K562 (cell line): ENCODE results near the gene PCDHGB2. TPM values are rescaled to one million over a fixed set of nuclear protein-coding genes. Genes with fewer than 3 reads are reported as not detected.

Source experiments
- ATAC-seq: fragments of 200-7000 bp; cut with Tn5 transposase; 3 replicates; pipeline ENCODE4 v1.9.1; 2020; ENCODE audit warnings: moderate library complexity
- BruUV-seq: library from RNA; stranded (reverse); fragments of 400-500 nt; replicated peaks from 2 replicates; lab custom pipeline; 2021; lab: Mats Ljungman, UMichigan
- CTCF ChIA-PET: fragments of 300-600 bp; formaldehyde crosslinking; extraction: SDS; loops from one replicate; lab custom pipeline; 2021; ENCODE audit warnings: low intra/inter-chr PET ratio; lab: Yijun Ruan, JAX
- POLR2A ChIA-PET: fragments of 300-600, 350-650 bp; sonication (Branson Sonifier 250); formaldehyde crosslinking; extraction: SDS; loops from one replicate; lab custom pipeline; 2021; ENCODE audit warnings: antibody characterized with exemption, inconsistent platforms; lab: Yijun Ruan, JAX
- DNase-seq, 4 experiments: peaks; one replicate each; pipeline versions ENCODE4 v3.0.0 to v3.0.0-alpha.2; 2011 to 2018; ENCODE audit warnings: low spot score in 3 of 4, mixed read lengths in 3 of 4; ENCODE audit errors: extremely low read depth in 1 of 4
- FAIRE-seq: peaks from 2 replicates; lab custom pipeline; 2011; peaks lifted over from hg19 to GRCh38; lab: Jason Lieb, UNC
- H2AFZ ChIP-seq: 2 replicates; pipeline ENCODE4 v1.6.0; 2011; ENCODE audit warnings: low read depth, low read length, control low read depth, inconsistent platforms
- H3K27ac ChIP-seq: fragments of 200-600 bp; 3 replicates; pipeline ENCODE4 v1.8.0; 2011; ENCODE audit warnings: low read depth, mild to moderate bottlenecking, control low read depth, inconsistent platforms, low read length, moderate library complexity, mixed read lengths; ENCODE audit errors: extremely low read depth
- H3K27me3 ChIP-seq, 2 experiments: fragments of 300-600 bp in 1 of 2; 2 replicates in 1 of 2; 3 replicates in 1 of 2; pipeline versions ENCODE4 v1.6.0 to v1.8.0; 2011; ENCODE audit warnings: inconsistent platforms in 2 of 2, low read length in 2 of 2, mild to moderate bottlenecking in 1 of 2, mixed read lengths in 1 of 2, moderate library complexity in 1 of 2; ENCODE audit not compliant: control insufficient read depth in 2 of 2, insufficient read depth in 2 of 2
- H3K36me3 ChIP-seq: fragments of 300-600 bp; 3 replicates; pipeline ENCODE4 v1.8.0; 2011; ENCODE audit warnings: mild to moderate bottlenecking, low read length, inconsistent platforms; ENCODE audit not compliant: control insufficient read depth, insufficient read depth
- H3K4me1 ChIP-seq, 2 experiments: fragments of 200-600 bp in 1 of 2; replicated peaks in 1 of 2; 2 replicates in 1 of 2; 3 replicates in 1 of 2; pipeline versions ENCODE4 v1.5.1 to v1.8.0; 2011; ENCODE audit warnings: inconsistent platforms in 2 of 2, low read length in 2 of 2, mild to moderate bottlenecking in 1 of 2, mixed read lengths in 1 of 2, moderate library complexity in 1 of 2; ENCODE audit not compliant: control insufficient read depth in 2 of 2, insufficient read depth in 2 of 2
- H3K4me2 ChIP-seq: 2 replicates; pipeline ENCODE4 v1.6.1; 2011; ENCODE audit warnings: low read length, control low read depth, inconsistent platforms, mixed read lengths; ENCODE audit not compliant: insufficient read depth
- H3K4me3 ChIP-seq: fragments of 200-600 bp; sonication (generic), shearing (Covaris generic); 2 replicates; pipeline ENCODE4 v1.5.1; 2016; ENCODE audit warnings: control low read depth, inconsistent platforms
- H3K79me2 ChIP-seq: fragments of 200-600 bp; 3 replicates; pipeline ENCODE4 v1.8.0; 2011; ENCODE audit warnings: low read length, inconsistent platforms; ENCODE audit not compliant: control insufficient read depth, insufficient read depth
- H3K9ac ChIP-seq, 2 experiments: 2 replicates each; pipeline versions ENCODE4 v1.6.0 to v1.6.1; 2011; ENCODE audit warnings: low read depth in 2 of 2, low read length in 2 of 2, control low read depth in 1 of 2, inconsistent platforms in 1 of 2, mild to moderate bottlenecking in 1 of 2, mixed read lengths in 1 of 2; ENCODE audit not compliant: insufficient read depth in 1 of 2
- H3K9me1 ChIP-seq: one replicate; pipeline ENCODE4 v1.6.0; 2011; ENCODE audit warnings: inconsistent platforms, mild to moderate bottlenecking, low read length, moderate library complexity; ENCODE audit not compliant: control insufficient read depth, insufficient read depth
- H3K9me3 ChIP-seq: replicated peaks from 2 replicates; pipeline ENCODE4 v1.5.1; 2011; ENCODE audit warnings: low read depth, low read length, inconsistent platforms; ENCODE audit not compliant: control insufficient read depth, insufficient read depth
- H4K20me1 ChIP-seq: replicated peaks from 2 replicates; pipeline ENCODE4 v1.6.1; 2011; ENCODE audit warnings: low read length, inconsistent platforms, mixed read lengths; ENCODE audit not compliant: control insufficient read depth, insufficient read depth
- BHLHE40 ChIP-seq: IDR thresholded peaks from 2 replicates; pipeline ENCODE4 v1.6.1; 2011; ENCODE audit warnings: low read length, improper control_type of control experiment
- CCNT2 ChIP-seq: IDR thresholded peaks from 2 replicates; pipeline ENCODE4 v1.6.1; 2011; ENCODE audit warnings: borderline replicate concordance, low read depth, mild to moderate bottlenecking, moderate library complexity, mixed read lengths, low read length; ENCODE audit not compliant: insufficient read length; ENCODE audit errors: extremely low read depth
- CREBBP ChIP-seq: IDR thresholded peaks from one replicate; pipeline ENCODE4 v1.6.1; 2012; ENCODE audit warnings: low read depth, mild to moderate bottlenecking, control low read depth, inconsistent platforms, low read length
- CTBP1 ChIP-seq: fragments of 450-650 bp; IDR thresholded peaks from 2 replicates; pipeline ENCODE4 v1.6.1; 2016; ENCODE audit warnings: borderline replicate concordance
- ELF1 ChIP-seq: fragments of 200-800 bp; sonication (Bioruptor generic); IDR thresholded peaks from 2 replicates; pipeline ENCODE4 v1.6.1; 2016; ENCODE audit warnings: missing genetic modification characterization, missing compliant biosample characterization
- ETV1 ChIP-seq: fragments of 450-650 bp; conservative IDR thresholded peaks from 2 replicates; pipeline ENCODE4 v1.6.1; 2016; ENCODE audit warnings: missing genetic modification characterization, control low read depth, low read depth, missing compliant biosample characterization
- ETV5 ChIP-seq: sonication (generic); formaldehyde crosslinking; IDR thresholded peaks from 2 replicates; pipeline ENCODE4 v1.4.0; 2020; ENCODE audit warnings: low read depth, mild to moderate bottlenecking, missing genetic modification reagents
- FIP1L1 ChIP-seq: fragments of 200-400 bp; formaldehyde crosslinking; IDR thresholded peaks from 2 replicates; pipeline ENCODE4 v1.6.1; 2018; ENCODE audit warnings: mild to moderate bottlenecking, low read depth, low read length; ENCODE audit not compliant: poor library complexity, severe bottlenecking
- FOXM1 ChIP-seq, 2 experiments: fragments of 450-650 bp in 1 of 2; sonication (generic) in 1 of 2; formaldehyde crosslinking in 1 of 2; IDR thresholded peaks; 2 replicates each; pipeline versions ENCODE4 v1.6.1 to v1.9.0; 2017 to 2022; ENCODE audit warnings: low read depth in 2 of 2, mild to moderate bottlenecking in 2 of 2, missing genetic modification reagents in 1 of 2, moderate library complexity in 1 of 2
- GABPB2 ChIP-seq: fragments of 250-450 bp; sonication (Bioruptor Pico); conservative IDR thresholded peaks from 2 replicates; pipeline ENCODE4 v1.5.1; 2021; ENCODE audit warnings: mild to moderate bottlenecking
- MAZ ChIP-seq, 2 experiments: fragments of 450-650 bp in 1 of 2; sonication (generic) in 1 of 2; formaldehyde crosslinking; IDR thresholded peaks in 1 of 2; conservative IDR thresholded peaks in 1 of 2; 2 replicates each; pipeline versions ENCODE4 v1.4.0 to v1.5.0; 2020; ENCODE audit warnings: mild to moderate bottlenecking in 1 of 2, missing genetic modification reagents in 1 of 2
- NFXL1 ChIP-seq: fragments of 450-650 bp; formaldehyde crosslinking; IDR thresholded peaks from 2 replicates; pipeline ENCODE4 v1.4.0; 2021; ENCODE audit warnings: mild to moderate bottlenecking
- PPARD ChIP-seq: fragments of 250-450 bp; sonication (Bioruptor Pico); IDR thresholded peaks from 2 replicates; pipeline ENCODE4 v1.8.0; 2022; ENCODE audit warnings: inconsistent platforms, mild to moderate bottlenecking, moderate library complexity
- RB1 ChIP-seq: fragments of 450-650 bp; IDR thresholded peaks from 2 replicates; pipeline ENCODE4 v1.6.1; 2017; ENCODE audit warnings: low read depth, mild to moderate bottlenecking
- SMC3 ChIP-seq: conservative IDR thresholded peaks from 2 replicates; pipeline ENCODE4 v1.6.1; 2011; ENCODE audit warnings: low read depth, low read length, improper control_type of control experiment; ENCODE audit not compliant: insufficient read depth
- STAT5B ChIP-seq: fragments of 250-450 bp; sonication (Bioruptor Pico); IDR thresholded peaks from 2 replicates; pipeline ENCODE4 v1.8.0; 2021; ENCODE audit warnings: mild to moderate bottlenecking, inconsistent platforms
- TAF7 ChIP-seq: fragments of 450-650 bp; IDR thresholded peaks from 2 replicates; pipeline ENCODE4 v1.6.1; 2016; ENCODE audit warnings: missing genetic modification characterization, missing compliant biosample characterization
- TRIM24 ChIP-seq, 2 experiments: fragments of 450-650 bp; IDR thresholded peaks; 2 replicates each; pipeline ENCODE4 v1.6.1; 2016
- ZNF217 ChIP-seq: sonication (generic); formaldehyde crosslinking; IDR thresholded peaks from 2 replicates; pipeline ENCODE4 v1.8.0; 2022; ENCODE audit warnings: mild to moderate bottlenecking, missing genetic modification reagents
- ZNF239 ChIP-seq: fragments of 250-450 bp; sonication (Bioruptor Pico); IDR thresholded peaks from 2 replicates; pipeline ENCODE4 v1.4.0; 2020; ENCODE audit warnings: mild to moderate bottlenecking
- ZNF445 ChIP-seq: fragments of 250-450 bp; sonication (Bioruptor Pico); IDR thresholded peaks from 2 replicates; pipeline ENCODE4 v1.4.0; 2020; ENCODE audit warnings: low read depth, mild to moderate bottlenecking, moderate library complexity
- WGBS: fragments of 100-300 bp; shearing (Covaris generic); methylation state at CpG from one replicate; pipeline ENCODE4 v1.1.6; 2016; ENCODE audit warnings: low coverage, mixed read lengths; ENCODE audit not compliant: insufficient coverage; ENCODE audit errors: missing lambda C conversion rate; 5-methylcytosine and 5-hydroxymethylcytosine counted together
- in situ Hi-C: fragments of 300-500 bp; cut with MboI; formaldehyde crosslinking; loops from 4 replicates; pipeline ENCODE4 v1.15.0; 2018; ENCODE audit warnings: inconsistent platforms, mixed read lengths
- intact Hi-C: fragments of 100-400 bp; cut with micrococcal nuclease; formaldehyde crosslinking; loops from 2 replicates; pipeline ENCODE4 v1.14.2; 2022
- polyA plus RNA-seq, 8 experiments: library from polyadenylated mRNA; depleted of rRNA in 4 of 8; stranded (reverse) in 5 of 8; unstranded in 3 of 8; fragments of >200 nt; fragmentation: Nextera tagmentation in 2 of 8; fragmentation: Illumina TruSeq in 1 of 8; extraction: Ambion mirVana in 2 of 8; extraction: Trizol in 1 of 8; gene quantifications; 2 replicates each; pipeline versions ENCODE4 v1.2.1 to v1.2.3, GENCODE V29; 2011 to 2014; ENCODE audit warnings: inconsistent platforms in 1 of 8, missing spikeins in 1 of 8
- total RNA-seq, 7 experiments: library from RNA; depleted of rRNA in 6 of 7; stranded (reverse); fragments of >200 nt in 6 of 7; fragmentation: Illumina TruSeq in 2 of 7; extraction: Trizol in 2 of 7; gene quantifications; 2 replicates each; pipeline versions ENCODE4 v1.2.1 to v1.2.3, GENCODE V29; 2011 to 2021; ENCODE audit warnings: low replicate concordance in 1 of 7
- TF ChIP-seq, protein P1 (sequence below): fragments of 450-650 bp; formaldehyde crosslinking; IDR thresholded peaks from 2 replicates; pipeline ENCODE4 v1.4.0; 2020; ENCODE audit warnings: mild to moderate bottlenecking, moderate library complexity

PCDHGB2 gene
- total and polyA plus RNA-seq, 9 of the 15 experiments (the other 6 are each of a cell fraction or from before 2014, with no cell fraction given), result 0.06 to 0.54 (median 0.29) TPM; not detected in 1

DNA sequence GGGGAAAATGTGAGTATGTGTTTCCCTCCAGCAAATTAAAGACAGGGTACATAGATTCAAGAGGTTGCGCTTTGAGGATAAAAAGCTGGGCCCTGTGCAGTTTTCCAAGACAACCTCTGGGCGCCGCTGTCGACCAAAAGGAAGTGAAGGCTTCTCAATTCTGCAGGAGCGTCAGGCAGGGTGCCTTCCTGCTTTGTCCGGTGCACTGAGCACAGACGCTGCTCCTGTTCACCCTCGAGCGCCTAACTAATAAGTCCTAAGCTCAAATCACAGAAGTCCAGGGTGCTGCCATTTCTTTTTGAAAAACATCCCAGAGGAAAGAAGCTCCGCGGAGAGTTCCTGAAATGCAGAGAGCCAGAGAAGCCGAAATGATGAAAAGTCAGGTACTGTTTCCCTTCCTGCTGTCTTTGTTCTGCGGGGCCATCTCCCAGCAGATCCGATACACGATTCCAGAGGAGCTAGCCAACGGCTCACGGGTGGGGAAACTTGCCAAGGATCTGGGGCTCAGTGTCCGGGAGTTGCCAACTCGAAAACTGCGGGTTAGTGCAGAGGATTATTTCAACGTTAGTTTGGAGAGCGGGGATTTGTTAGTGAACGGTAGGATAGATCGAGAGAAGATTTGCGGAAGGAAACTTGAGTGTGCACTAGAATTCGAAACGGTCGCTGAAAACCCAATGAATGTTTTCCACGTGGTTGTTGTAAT lies 9.7 kb upstream of the PCDHGB2 start, which contains the start of gene PCDHGB1:
Gene PCDHGB1 (plus strand): TSS at position 183 of the 703 bp plus-strand sequence. CDS start 162 bp downstream, at position 345.
- in situ Hi-C loops, result no loop called here
- no peak for TF ChIP-seq STAT5B (CRISPR knock-in tag)
- no peak for TF ChIP-seq ZNF445 (CRISPR knock-in tag)
- TF ChIP-seq FOXM1 (IDR thresholded peaks at IDR 0.05; ENCODE audit: low read depth), result no peak
- TF ChIP-seq FOXM1 (CRISPR knock-in tag; IDR thresholded peaks at IDR 0.05; ENCODE audit: low read depth), result no peak
- TF ChIP-seq ETV1 (tag), result peak; percentile 43; the same call in 1 of the 2 replicates
- no peak for TF ChIP-seq CCNT2
- 0 out of 2 replicates have a peak, but pooled peaks have one; percentile 40 for TF ChIP-seq ELF1 (tag)
- TF ChIP-seq RB1, result 0 out of 2 replicates have a peak, but pooled peaks have one; percentile 11
- no peak for TF ChIP-seq ZNF239 (CRISPR knock-in tag)
- no peak for TF ChIP-seq TRIM24 (IDR thresholded peaks at IDR 0.05)
- TF ChIP-seq TAF7 (tag), result no peak
- TF ChIP-seq GABPB2 (CRISPR knock-in tag), result no peak
- TF ChIP-seq, protein P1, sequence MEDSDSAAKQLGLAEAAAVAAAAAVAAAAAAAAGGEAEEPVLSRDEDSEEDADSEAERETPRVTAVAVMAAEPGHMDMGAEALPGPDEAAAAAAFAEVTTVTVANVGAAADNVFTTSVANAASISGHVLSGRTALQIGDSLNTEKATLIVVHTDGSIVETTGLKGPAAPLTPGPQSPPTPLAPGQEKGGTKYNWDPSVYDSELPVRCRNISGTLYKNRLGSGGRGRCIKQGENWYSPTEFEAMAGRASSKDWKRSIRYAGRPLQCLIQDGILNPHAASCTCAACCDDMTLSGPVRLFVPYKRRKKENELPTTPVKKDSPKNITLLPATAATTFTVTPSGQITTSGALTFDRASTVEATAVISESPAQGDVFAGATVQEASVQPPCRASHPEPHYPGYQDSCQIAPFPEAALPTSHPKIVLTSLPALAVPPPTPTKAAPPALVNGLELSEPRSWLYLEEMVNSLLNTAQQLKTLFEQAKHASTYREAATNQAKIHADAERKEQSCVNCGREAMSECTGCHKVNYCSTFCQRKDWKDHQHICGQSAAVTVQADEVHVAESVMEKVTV (CRISPR knock-in tag), result peak; percentile 35; the same call in 1 of the 2 replicates
- TF ChIP-seq ETV5, result no peak
- TF ChIP-seq NFXL1, result no peak
- TF ChIP-seq PPARD, result no peak
- TF ChIP-seq CREBBP, result no peak
- no peak for TF ChIP-seq FIP1L1
- 0 out of 2 replicates have a peak, but pooled peaks have one; percentile 15 for TF ChIP-seq SMC3
- TF ChIP-seq BHLHE40, result no peak
- TF ChIP-seq MAZ (CRISPR knock-in tag; conservative IDR thresholded peaks at IDR 0.05 in 1 of 2, IDR thresholded peaks at IDR 0.05 in 1 of 2), result peak in 1 of 2 experiments; percentile 40; a peak in 1 of 4 replicates
- no peak for TF ChIP-seq ZNF217
- 0 out of 2 replicates have a peak, but pooled peaks have one; percentile 12 for TF ChIP-seq CTBP1

More for the DNA sequence above, 9.7 kb upstream of the PCDHGB2 start, which contains the start of gene PCDHGB1:
- DNase-seq (peak; percentile 44 to 75 (median 62)), ATAC-seq (peak; percentile 99), FAIRE-seq (peak; percentile 86)
- Histone ChIP-seq H3K4me1 (peaks cover 0 to 2% of the 10 kb centered on the region in 2 experiments; a peak in 2 of 5 replicates), H3K9me1 (no peaks in the 10 kb centered on the region), H3K9ac (peak within 1 kb of the TSS in 1 of 2 experiments; percentile 83; a peak in 1 of 4 replicates), H3K4me3 (peak within 1 kb of the TSS; percentile 43), H2AFZ (peak within 1 kb of the TSS; percentile 87), H3K27ac (no peak within 1 kb of the TSS), H3K4me2 (peak within 1 kb of the TSS; percentile 77), H3K9me3 (no peaks in the 10 kb centered on the region), H3K27me3 (peaks cover 0 to 12% of the 10 kb centered on the region in 2 experiments; a peak in 3 of 5 replicates), H3K79me2 (no peaks in the 10 kb centered on the region), H3K36me3 (no peaks in the 10 kb centered on the region), H4K20me1 (no peaks in the 10 kb centered on the region)
- CTCF ChIA-PET, result interaction anchor here (0.6 to 1.5 kb wide), 7 partner anchors 12 to 1483 kb away, joined by 3 to 9 read pairs (median 4); partner anchors contain the start of gene PCDHGA2
- intact Hi-C loops, result no loop called here
- WGBS, result 3% methylated on average over 29 of the region's 29 CpGs
- POLR2A ChIA-PET, result interaction anchor here (0.5 to 1.2 kb wide), 4 partner anchors 20 to 521 kb away, joined by 3 read pairs; no protein-coding TSS in a partner anchor
- BruUV-seq, result TSS peak; percentile 42
